NB4 (cell line): Measurements from ENCODE around the gene NRXN3.

Experiments used
- DNase-seq: peaks from one replicate; pipeline ENCODE4 v3.0.0; 2010; ENCODE audit warnings: low read depth
- H3K4me3 ChIP-seq: one replicate; pipeline ENCODE4 v1.5.1; 2011; ENCODE audit warnings: mild to moderate bottlenecking, low read depth, low read length, moderate library complexity
- MYC ChIP-seq: IDR thresholded peaks from 2 replicates; pipeline ENCODE4 v1.6.1; 2011; ENCODE audit warnings: low read depth, low read length
- POLR2A ChIP-seq: IDR thresholded peaks from 2 replicates; pipeline ENCODE4 v1.6.1; 2011; ENCODE audit warnings: mild to moderate bottlenecking; ENCODE audit not compliant: insufficient read length; ENCODE audit errors: extremely low read depth
- TF ChIP-seq, protein P1 (sequence below): IDR thresholded peaks from one replicate; pipeline ENCODE4 v1.5.1; 2012; ENCODE audit warnings: low read depth, low read length
- TF ChIP-seq, protein P2 (sequence below): IDR thresholded peaks from 2 replicates; pipeline ENCODE4 v1.6.1; 2011; ENCODE audit warnings: low read depth, low read length

NRXN3 gene

DNA sequence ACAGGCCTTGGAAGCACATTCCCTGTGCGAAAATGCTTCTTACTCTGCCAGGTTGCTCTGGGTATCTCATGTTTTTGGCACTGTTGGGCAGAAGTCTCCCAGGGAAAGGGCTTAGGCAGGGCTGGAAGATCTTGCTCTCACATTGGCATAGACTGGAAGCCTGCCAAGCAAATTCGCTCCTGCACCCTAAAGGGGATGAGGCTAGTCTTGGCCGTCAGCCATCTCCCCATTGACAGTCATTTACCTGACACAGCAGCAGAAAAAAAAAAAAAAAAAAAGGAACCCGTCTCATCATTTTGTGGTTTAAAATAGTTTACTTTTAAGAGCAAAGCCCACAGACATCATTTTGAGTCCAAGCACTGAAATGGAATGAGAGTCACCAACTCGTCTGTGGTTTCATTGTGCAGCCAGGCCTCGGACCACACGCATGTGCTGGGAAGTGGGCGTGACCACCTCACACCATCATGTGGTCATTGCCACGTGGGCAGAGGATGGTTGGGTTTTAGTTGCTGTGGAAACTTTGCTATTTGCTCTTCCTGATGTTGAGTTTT lies 84.8 kb downstream of the NRXN3 start:
- TF ChIP-seq MYC (no peak), POLR2A (no peak)
- TF ChIP-seq, protein P1, sequence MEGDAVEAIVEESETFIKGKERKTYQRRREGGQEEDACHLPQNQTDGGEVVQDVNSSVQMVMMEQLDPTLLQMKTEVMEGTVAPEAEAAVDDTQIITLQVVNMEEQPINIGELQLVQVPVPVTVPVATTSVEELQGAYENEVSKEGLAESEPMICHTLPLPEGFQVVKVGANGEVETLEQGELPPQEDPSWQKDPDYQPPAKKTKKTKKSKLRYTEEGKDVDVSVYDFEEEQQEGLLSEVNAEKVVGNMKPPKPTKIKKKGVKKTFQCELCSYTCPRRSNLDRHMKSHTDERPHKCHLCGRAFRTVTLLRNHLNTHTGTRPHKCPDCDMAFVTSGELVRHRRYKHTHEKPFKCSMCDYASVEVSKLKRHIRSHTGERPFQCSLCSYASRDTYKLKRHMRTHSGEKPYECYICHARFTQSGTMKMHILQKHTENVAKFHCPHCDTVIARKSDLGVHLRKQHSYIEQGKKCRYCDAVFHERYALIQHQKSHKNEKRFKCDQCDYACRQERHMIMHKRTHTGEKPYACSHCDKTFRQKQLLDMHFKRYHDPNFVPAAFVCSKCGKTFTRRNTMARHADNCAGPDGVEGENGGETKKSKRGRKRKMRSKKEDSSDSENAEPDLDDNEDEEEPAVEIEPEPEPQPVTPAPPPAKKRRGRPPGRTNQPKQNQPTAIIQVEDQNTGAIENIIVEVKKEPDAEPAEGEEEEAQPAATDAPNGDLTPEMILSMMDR, result no peak
- TF ChIP-seq, protein P2, sequence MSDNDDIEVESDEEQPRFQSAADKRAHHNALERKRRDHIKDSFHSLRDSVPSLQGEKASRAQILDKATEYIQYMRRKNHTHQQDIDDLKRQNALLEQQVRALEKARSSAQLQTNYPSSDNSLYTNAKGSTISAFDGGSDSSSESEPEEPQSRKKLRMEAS, result peak; percentile 65
- DNase-seq, result peak; percentile 7
- H3K4me3 ChIP-seq, result no peak overlapping the region

DNA sequence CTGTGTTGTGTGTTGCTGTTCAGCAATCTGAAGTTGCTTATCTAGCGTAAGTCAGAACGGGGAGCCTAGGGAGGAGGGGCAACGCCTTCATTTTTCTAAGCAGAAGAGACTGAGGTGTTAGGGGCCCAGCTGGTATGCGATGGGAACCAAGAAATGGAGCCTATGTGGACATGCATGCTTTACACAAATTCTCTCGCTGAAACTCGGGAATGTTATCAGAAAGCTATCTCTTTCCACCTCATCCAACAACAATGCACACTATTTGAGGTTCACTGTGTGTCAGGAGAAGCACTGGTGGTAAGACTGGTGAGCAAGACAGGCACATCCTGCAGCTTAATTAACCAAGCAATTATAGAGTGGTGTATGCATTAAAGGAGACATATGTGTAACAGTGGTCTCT lies 89.7 kb downstream of the NRXN3 start:
- TF ChIP-seq POLR2A (no peak), MYC (no peak)
- TF ChIP-seq, protein P2, result no peak
- DNase-seq, result no peak
- H3K4me3 ChIP-seq, result no peak overlapping the region

DNA sequence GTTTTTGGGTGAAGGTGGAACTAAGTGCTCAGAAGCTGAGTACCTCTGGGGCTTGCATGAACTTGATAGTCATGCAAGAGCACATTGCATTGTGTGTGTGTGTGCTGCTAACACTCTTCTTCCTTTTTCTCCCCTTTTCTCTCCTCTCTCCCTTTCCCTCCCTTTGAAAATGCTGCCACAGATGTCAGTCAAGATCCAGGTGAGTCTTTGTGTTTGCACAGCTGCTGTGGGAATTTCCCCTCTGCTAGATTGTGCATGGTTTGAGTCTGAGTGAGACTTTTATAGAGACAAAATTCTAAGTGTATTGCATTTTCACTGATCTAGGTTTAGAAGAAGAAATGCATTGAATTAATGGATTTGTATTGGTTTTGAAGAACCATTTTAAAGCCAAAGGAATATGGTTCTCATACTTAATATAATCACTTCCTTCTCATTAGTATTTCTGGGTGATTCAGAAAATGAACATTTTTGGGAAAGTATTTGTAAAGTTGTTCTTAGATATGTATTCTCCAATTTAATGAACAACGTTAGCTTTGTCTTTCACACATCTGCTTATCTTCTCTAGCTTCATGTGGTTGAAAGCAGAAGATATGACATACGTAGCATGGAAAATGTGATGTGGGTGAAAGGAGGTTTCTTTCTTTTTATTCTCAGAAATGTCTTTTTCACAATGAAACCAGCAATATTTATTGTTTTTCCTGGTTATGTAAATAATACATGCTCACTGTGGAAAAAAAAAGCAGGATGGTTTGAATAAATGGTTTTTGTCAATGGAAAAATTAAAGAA lies 108.5 kb downstream of the NRXN3 start:
- H3K4me3 ChIP-seq, result no peak overlapping the region
- no peak for DNase-seq
- TF ChIP-seq, protein P2, result no peak
- TF ChIP-seq MYC (no peak), POLR2A (no peak)
- TF ChIP-seq, protein P1, result no peak

DNA sequence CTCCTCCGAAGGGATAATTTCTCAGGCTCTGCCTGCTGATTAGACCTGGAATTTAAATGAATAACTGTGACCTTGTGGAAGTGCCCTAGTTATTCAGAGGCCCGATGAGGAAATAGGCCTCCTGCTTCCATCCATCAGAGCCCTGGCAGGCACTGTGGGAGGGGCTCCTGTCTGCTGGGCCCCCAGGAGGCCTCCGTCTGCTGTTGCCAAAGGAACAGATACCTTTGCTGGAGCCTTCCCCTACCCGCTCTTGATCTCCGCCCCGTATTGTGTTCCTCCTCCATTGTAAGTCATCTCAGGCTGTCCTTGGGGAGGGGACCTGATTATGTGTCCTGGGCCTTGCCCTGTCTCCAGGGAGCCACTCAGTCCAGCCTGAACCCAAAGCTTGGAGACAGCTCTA lies 112.3 kb downstream of the NRXN3 start:
- no peak overlapping the region for H3K4me3 ChIP-seq
- TF ChIP-seq MYC (no peak), POLR2A (no peak)
- DNase-seq, result no peak

DNA sequence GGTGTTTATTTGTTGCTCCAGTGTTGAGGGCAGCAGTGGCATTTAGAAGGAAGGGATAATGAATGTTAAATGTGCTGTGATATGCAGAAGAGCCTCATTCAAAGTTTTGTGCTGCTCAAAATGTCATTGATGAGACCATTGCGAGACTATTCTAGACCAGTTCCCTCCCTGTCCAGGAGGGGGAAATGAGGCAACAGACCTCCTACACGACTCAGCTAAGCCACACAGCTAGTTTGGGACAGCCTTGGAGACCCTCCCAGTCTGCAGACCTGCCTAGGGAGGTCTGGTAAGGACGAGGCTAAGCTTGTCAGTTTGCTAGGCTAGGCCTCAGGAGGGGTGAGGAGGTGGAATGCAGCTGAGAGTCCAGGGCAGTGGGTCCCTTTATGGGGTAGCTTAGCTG lies 116.0 kb downstream of the NRXN3 start:
- TF ChIP-seq POLR2A (no peak), MYC (no peak)
- TF ChIP-seq, protein P2, result no peak
- TF ChIP-seq, protein P1, result no peak
- DNase-seq, result no peak
- no peak overlapping the region for H3K4me3 ChIP-seq

DNA sequence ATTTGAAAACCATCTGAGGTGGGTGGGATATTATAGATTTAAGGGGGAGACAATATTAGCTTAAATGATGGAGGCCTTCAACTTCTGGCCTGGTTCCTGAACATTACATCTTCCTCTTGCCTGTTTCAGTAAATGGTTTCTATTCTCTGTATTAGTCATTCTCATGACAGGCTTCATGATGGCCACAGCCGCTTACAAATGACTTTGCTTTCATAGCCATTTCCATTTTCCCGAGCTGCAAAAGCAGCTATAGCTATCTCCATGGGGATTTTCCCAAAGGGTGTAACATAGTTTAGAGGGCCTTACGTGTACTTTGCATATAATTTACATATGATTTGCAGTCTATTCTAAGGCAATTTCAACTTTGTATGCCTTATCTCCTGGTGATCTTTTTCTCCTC lies 121.8 kb downstream of the NRXN3 start:
- no peak overlapping the region for H3K4me3 ChIP-seq
- DNase-seq, result no peak
- TF ChIP-seq POLR2A (no peak), MYC (no peak)
- TF ChIP-seq, protein P1, result no peak
- TF ChIP-seq, protein P2, result no peak
